ENCODE measurements around the gene ADAMTS2.

Gene ADAMTS2

GRCh38 chr5:179250561-179251225 is 94.6 kb downstream of the ADAMTS2 start:
- no peak for DNase-seq

GRCh38 chr5:179246227-179246626 is 99.0 kb downstream of the ADAMTS2 start:
- DNase-seq = no peak

GRCh38 chr5:179245031-179245430 is 100.2 kb downstream of the ADAMTS2 start:
- no peak for DNase-seq

- DNase-seq = no peak
Measured at GRCh38 chr5:179244044-179244443, 101.2 kb downstream of the ADAMTS2 start.

GRCh38 chr5:179243333-179243732 is 101.9 kb downstream of the ADAMTS2 start:
- no peak for DNase-seq

- no peak for DNase-seq
Measured at GRCh38 chr5:179242676-179243075, 102.6 kb downstream of the ADAMTS2 start.

GRCh38 chr5:179241764-179242370 is 103.4 kb downstream of the ADAMTS2 start:
- no peak for DNase-seq

- no peak for DNase-seq
Measured at GRCh38 chr5:179241175-179241574, 104.1 kb downstream of the ADAMTS2 start.

- DNase-seq = no peak
Measured at GRCh38 chr5:179240561-179240960, 104.7 kb downstream of the ADAMTS2 start.

GRCh38 chr5:179239256-179240135 is 105.8 kb downstream of the ADAMTS2 start:
- no peak for DNase-seq

- no peak for DNase-seq
Measured at GRCh38 chr5:179238628-179238970, 106.7 kb downstream of the ADAMTS2 start.

GRCh38 chr5:179237770-179238627 is 107.3 kb downstream of the ADAMTS2 start:
- DNase-seq = no peak

- DNase-seq = no peak
Measured at GRCh38 chr5:179235416-179236400, 109.6 kb downstream of the ADAMTS2 start.

GRCh38 chr5:179234563-179235135 is 110.6 kb downstream of the ADAMTS2 start:
- DNase-seq = no peak

GRCh38 chr5:179233909-179234562 is 111.2 kb downstream of the ADAMTS2 start:
- DNase-seq = no peak

- no peak for DNase-seq
Measured at GRCh38 chr5:179232091-179232735, 113.0 kb downstream of the ADAMTS2 start.

GRCh38 chr5:179231309-179231708 is 114.0 kb downstream of the ADAMTS2 start:
- no peak for DNase-seq

- no peak for DNase-seq
Measured at GRCh38 chr5:179230061-179230461, 115.2 kb downstream of the ADAMTS2 start.

- DNase-seq = no peak
Measured at GRCh38 chr5:179229331-179229831, 115.9 kb downstream of the ADAMTS2 start.
